HG02759 (cell line): ENCODE results near the gene OPRD1.

Source experiments
- ATAC-seq: cut with Tn5 transposase; IDR thresholded peaks from one replicate; pipeline ENCODE4 v1.9.1; 2021; ENCODE audit warnings: mild to moderate bottlenecking, moderate library complexity; ENCODE audit not compliant: unreplicated experiment

OPRD1 gene

GRCh38 chr1:28882009-28882628 lies 70.1 kb downstream of the OPRD1 start:
- no peak for ATAC-seq

- ATAC-seq = no peak
These were observed 71.3 kb downstream of the OPRD1 start for GRCh38 chr1:28883242-28883616.

GRCh38 chr1:28885472-28885877 lies 73.5 kb downstream of the OPRD1 start:
- no peak for ATAC-seq

DNA sequence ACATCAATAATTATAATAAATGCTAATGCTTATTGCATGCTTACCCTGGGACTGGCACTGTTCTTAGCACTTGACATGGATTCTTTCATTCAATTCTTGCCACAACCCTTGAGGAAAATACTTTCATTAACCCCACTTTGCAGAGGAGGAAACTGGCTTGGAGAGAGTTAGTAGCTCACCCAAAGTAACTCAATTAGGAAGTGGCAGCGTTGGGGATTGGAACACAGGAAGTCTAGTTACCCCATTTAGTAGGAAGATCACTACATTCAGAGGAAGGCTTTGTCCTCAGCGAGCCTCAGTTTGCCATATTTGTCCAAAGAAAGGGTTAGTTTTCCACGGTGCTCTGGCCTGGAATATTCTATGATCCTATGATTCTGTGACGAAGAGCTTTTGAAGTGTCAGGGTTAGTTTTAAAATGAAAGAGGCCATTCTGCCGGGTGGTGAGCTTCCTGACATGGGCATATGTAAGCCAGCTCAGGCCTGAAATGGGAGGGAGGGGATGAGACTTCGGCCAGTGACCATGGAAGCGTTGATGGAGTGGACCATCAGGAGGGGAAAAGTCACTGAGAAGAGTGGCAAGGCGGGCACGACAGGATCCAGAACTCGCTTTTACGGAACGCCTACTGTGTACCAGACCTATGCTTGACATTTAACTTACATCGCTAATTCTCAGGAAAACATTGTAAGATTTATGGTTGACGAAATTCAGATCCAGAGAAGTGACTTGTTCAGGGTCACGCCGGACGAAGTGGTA lies 74.2 kb downstream of the OPRD1 start:
- no peak for ATAC-seq

DNA sequence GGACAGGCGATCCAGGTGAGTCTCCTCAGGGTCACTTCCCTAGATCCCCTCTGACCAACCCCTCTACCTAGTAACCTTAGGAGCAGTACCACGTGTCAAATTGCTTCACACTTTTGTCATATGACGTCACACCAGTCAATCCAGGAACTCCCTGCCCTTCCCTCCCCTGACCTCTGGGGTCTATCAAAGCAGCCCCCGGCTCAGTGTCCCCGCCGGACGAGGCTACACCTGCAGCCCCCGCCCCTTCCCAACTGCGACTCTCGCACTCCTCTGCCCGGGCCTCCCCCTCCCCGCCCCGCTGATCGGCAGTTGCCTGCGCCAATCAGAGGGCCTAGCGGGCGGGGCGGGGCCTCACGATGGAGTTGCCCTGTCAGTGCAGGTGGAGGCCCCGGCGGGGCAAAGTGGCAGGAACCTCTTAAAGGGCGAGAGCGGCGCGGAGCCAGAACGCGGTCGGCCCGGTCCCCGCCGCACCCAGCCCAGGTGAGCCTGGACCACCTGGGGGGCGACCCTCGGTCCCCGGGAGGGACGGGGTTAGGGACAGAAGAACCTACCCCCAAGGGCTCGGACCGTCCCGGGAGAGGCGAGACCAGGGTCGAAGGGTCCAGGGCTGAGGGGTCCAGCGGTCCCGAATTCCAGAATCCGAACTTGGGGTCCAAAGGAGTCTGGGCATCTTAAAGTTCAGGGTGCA lies 74.9 kb downstream of the OPRD1 start:
- ATAC-seq = peak; percentile 77

DNA sequence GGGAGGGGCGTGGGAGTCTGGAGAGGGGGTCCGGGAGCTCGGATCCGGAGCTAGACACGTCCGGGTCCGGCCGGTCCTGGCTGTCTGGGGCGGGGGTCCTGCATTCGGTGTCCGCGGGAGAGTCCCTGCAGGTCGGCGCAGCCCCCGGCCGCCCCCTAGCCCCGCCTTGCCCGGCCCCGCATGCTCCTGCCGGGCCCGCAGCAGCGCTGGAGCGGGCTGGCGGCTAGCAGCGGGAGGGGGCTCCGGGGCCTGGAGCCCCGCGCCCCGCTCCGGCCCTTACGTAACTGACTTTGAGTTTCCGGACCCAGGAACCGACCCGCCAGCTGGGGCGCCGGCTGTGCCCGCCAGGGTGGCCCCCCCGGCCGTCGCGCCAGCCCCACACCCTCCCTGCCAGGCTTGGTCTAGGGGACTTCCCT lies 75.5 kb downstream of the OPRD1 start:
- peak; percentile 18 for ATAC-seq

GRCh38 chr1:28887835-28888682 lies 76.1 kb downstream of the OPRD1 start:
- ATAC-seq = no peak

- ATAC-seq = no peak
These were observed 76.9 kb downstream of the OPRD1 start for GRCh38 chr1:28888915-28889314.

DNA sequence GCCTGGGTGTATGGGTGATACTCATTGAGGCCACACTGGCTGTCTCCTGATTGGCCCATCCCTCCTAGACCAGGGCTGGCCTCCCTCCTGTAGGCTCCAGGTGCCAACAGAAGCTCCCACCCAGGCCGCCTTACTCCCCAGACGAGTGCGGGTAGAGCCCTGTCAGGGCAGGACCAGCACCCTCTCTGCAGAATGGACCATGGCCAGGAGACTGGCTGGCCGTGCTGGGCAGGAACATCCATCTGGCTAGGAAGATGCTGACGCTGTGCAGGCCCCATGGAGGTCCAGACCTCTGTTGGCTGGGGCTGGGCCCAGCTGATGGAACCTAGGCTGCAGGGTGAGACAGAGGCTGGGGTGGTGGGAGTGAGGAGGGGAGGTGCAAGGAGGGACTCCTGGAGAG lies 77.4 kb downstream of the OPRD1 start:
- no peak for ATAC-seq

- ATAC-seq = no peak
These were observed 78.5 kb downstream of the OPRD1 start for GRCh38 chr1:28890435-28890834.

DNA sequence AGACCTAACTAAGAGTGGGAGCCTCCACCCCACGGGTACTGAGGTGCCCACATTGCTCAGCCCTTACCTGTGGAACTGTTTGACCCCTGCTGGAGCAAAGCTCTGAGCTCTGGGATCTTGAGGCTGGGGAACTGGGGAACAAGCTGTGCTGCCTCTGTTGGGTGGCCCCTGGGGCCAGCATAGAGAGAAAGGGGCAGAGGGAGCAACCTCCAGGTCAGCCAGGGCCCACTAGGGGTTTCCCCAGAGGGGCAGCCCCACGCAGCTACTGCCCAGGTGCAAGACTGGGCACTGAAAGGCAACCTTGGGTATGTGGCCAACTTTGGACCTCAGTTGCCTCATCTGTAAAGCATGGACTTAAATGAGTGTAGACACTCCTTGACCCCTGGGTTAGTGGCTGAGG lies 78.9 kb downstream of the OPRD1 start:
- no peak for ATAC-seq

GRCh38 chr1:28891256-28891655 lies 79.3 kb downstream of the OPRD1 start:
- ATAC-seq = no peak

DNA sequence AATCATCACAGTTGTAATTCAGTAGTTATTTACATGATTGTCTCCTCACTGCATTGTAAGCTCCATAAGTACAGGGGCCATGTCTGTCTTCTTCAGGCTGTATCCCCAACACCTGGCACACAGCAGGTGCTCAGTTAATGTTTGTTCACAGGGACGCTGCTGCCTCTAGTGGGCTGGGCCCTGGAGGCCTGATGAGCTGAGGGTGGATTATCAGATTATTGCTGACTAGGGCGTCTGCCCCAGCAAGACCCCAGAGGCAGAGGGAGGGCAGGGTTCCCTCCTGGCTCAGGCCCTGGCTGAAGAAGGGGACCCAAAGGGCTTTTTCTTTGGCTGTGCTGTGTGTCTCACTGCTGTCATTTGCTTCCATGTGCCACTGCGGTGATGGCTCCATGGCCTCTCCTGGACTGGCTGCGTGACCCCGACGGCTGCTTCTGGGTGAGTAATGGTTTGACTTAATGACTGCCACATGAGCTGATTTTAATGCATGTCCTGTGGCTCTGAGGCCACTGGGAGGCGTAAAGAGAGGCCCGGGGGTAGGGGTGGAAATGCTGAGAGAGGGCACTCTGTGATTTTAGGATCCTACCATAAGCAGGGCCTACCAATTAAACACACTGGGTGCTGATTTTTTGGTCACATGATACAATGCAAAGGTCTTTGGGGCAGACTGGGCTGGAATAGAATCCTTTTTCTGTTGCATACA lies 81.6 kb downstream of the OPRD1 start:
- ATAC-seq = no peak

GRCh38 chr1:28894785-28895184 lies 82.8 kb downstream of the OPRD1 start:
- ATAC-seq = no peak

DNA sequence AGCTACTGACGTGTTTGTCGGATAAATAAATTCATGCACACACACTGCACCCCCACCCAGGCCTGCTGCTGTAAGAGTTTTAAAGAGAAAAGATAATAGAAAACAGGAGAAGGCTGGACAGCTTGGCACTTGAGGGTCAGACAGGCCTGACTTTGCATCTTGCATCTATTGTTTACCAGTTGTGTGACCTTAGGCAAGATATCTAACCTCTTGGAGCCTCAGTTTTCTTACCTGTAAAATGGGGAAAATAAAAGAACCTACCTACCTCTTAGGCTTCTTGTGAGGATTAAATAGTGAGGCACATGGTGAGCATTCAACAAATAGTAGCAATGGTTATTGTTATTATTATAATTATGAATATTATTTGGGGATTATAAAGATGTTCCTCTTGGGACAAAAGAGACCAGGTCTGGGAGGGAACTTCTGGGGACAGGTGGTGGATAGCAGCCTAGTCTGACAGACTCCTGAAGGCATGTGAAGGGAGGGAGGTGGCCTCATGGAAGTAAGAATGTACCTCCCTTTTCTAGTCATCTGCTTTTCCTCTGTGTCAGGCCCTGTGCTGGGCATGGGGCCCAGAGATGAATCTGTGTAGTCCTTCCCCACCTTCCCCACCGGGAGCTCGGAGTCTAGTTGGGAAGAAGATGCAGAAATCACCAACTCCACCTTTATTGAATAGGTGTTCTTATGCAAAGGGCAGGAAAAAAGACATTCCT lies 84.1 kb downstream of the OPRD1 start:
- ATAC-seq = no peak

GRCh38 chr1:28896609-28896986 lies 84.6 kb downstream of the OPRD1 start:
- no peak for ATAC-seq

DNA sequence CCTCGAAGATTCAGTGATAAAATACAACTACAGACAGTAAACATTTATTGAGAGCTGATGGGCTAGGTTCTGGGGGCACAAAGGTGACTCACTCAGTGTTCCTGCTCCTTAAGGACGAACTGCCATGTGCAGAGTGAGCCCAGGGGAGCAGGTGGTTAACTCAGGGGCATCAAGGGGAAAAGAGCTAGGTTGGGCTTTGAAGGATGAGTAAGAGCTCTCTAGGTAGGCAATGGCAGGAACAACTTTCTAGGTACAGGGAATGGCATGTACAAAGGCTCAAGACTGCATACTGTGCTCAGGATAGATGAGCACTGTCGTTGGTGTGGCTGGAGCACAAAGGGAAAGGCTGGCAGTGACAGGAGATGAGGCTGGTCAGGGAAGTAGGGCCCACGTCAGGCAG lies 85.8 kb downstream of the OPRD1 start:
- ATAC-seq = no peak

DNA sequence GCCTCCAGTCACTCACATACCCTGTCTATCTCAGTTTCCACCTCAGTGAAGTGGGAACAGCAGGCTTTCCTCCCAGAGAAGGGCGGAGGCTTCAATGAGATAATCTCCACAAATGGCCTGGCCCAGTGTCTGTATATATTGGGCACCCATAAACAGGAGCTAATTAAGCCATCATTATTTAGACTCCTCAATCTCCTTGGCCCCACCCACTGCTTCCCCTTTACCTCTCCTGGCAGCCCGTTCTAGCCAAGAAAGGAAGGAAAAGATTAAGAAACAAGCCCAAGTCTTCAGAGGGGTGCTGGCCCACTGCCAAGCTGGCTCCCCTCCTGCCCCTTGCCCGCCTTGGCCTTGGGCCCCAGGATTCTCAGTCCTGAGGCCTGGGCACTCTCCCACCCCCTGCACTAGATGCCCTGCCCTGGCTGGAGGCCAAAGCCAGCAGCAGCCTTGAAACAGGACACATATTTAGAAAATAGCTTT lies 86.5 kb downstream of the OPRD1 start:
- no peak for ATAC-seq

- ATAC-seq = no peak
These were observed 87.3 kb downstream of the OPRD1 start for GRCh38 chr1:28899267-28899666.

GRCh38 chr1:28900562-28900961 lies 88.6 kb downstream of the OPRD1 start:
- no peak for ATAC-seq
